ENCODE data around the gene PIH1D1.

DNA sequence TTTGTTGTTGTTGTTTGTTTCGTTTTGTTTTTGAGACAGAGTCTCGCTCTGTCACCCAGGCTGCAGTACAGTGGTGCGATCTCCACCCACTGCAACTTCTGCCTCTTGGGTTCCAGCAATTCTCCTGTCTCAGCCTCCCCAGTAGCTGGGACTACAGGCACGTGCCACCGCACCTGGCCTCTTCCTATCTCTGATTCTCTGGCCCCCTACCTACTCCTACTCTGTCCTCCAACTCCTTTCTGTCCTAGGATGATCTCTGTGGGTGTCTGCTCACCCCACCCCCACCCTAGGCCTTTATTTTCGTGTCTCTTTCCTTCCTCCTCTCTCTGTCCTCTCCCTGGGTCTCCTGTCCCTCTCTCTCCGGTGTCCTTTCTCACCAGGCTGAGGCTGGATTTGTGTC lies 1.2 kb downstream of the PIH1D1 start:
- TF ChIP-seq, protein P1, sequence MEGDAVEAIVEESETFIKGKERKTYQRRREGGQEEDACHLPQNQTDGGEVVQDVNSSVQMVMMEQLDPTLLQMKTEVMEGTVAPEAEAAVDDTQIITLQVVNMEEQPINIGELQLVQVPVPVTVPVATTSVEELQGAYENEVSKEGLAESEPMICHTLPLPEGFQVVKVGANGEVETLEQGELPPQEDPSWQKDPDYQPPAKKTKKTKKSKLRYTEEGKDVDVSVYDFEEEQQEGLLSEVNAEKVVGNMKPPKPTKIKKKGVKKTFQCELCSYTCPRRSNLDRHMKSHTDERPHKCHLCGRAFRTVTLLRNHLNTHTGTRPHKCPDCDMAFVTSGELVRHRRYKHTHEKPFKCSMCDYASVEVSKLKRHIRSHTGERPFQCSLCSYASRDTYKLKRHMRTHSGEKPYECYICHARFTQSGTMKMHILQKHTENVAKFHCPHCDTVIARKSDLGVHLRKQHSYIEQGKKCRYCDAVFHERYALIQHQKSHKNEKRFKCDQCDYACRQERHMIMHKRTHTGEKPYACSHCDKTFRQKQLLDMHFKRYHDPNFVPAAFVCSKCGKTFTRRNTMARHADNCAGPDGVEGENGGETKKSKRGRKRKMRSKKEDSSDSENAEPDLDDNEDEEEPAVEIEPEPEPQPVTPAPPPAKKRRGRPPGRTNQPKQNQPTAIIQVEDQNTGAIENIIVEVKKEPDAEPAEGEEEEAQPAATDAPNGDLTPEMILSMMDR (IDR thresholded peaks at IDR 0.05) = no peak
- TF ChIP-seq POLR2A (IDR thresholded peaks at IDR 0.05) = no peak
